Measurements from ENCODE around the gene DCST1.

- TF ChIP-seq CTCF (IDR thresholded peaks at IDR 0.05; ENCODE audit: low read depth, low read length): no peak
- no peak for TF ChIP-seq POLR2A (IDR thresholded peaks at IDR 0.05; ENCODE audit: extremely low read depth, insufficient read length)
- TF ChIP-seq MYC (IDR thresholded peaks at IDR 0.05; ENCODE audit: low read depth, low read length): no peak
- TF ChIP-seq MAX (IDR thresholded peaks at IDR 0.05; ENCODE audit: low read depth, low read length): no peak
Observed at GRCh38 chr1:155040358-155041093, 6.9 kb downstream of the DCST1 start.
